ENCODE results near the gene ZBTB21.

- no peak for TF ChIP-seq CTCF (IDR thresholded peaks at IDR 0.05; ENCODE audit: low read length)
- no peak for TF ChIP-seq EZH2 (optimal IDR thresholded peaks at IDR 0.05; ENCODE audit: low read depth, low read length)
- TF ChIP-seq EZH2phosphoT487 (IDR thresholded peaks at IDR 0.05; ENCODE audit: low read length), result no peak
Measured at GRCh38 chr21:41966872-41967621, 43.1 kb downstream of the ZBTB21 start.

Measured in MM.1S (cell line).